Astrocyte (in vitro differentiated cells and primary cell): Measurements from ENCODE around the gene PEX10.

Experiments used
- EZH2 ChIP-seq: IDR thresholded peaks from 2 replicates; pipeline ENCODE4 v1.6.1; 2012; ENCODE audit warnings: mild to moderate bottlenecking, low read length, inconsistent platforms; ENCODE audit not compliant: insufficient read depth
- TF ChIP-seq, protein P1 (sequence below): IDR thresholded peaks from 2 replicates; pipeline ENCODE4 v1.5.1; 2011; ENCODE audit warnings: low read depth, mild to moderate bottlenecking, inconsistent platforms, low read length, moderate library complexity; ENCODE audit not compliant: insufficient read depth

DNA sequence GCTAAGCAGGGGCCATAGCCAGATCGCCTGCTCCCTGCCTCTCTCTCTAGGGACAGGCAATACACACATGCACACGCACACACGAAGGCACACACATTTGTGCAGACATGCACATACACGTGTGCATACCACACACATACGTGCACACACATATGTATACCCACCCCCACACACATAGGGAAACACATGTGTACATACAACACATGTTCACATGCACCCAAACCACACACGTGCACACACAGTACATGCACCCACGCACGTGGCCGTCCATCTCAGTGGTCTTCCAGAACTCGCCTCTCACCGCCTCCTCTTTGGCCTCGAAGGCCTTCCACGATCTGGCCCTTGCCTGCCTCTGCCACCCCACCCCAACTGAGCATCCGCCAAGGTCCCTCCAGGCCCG lies 25.3 kb upstream of the PEX10 start:
- TF ChIP-seq, protein P1, sequence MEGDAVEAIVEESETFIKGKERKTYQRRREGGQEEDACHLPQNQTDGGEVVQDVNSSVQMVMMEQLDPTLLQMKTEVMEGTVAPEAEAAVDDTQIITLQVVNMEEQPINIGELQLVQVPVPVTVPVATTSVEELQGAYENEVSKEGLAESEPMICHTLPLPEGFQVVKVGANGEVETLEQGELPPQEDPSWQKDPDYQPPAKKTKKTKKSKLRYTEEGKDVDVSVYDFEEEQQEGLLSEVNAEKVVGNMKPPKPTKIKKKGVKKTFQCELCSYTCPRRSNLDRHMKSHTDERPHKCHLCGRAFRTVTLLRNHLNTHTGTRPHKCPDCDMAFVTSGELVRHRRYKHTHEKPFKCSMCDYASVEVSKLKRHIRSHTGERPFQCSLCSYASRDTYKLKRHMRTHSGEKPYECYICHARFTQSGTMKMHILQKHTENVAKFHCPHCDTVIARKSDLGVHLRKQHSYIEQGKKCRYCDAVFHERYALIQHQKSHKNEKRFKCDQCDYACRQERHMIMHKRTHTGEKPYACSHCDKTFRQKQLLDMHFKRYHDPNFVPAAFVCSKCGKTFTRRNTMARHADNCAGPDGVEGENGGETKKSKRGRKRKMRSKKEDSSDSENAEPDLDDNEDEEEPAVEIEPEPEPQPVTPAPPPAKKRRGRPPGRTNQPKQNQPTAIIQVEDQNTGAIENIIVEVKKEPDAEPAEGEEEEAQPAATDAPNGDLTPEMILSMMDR, result no peak
- no peak for TF ChIP-seq EZH2
